WTC11 (cell line): ENCODE results near the gene PROB1. TPM values are rescaled to one million over a fixed set of nuclear protein-coding genes. Genes with fewer than 3 reads are reported as not detected.

Experiments
- ATAC-seq: fragments of 200-7000 bp; cut with Tn5 transposase; 2 replicates; pipeline ENCODE4 v1.10.0; 2021; ENCODE audit warnings: mild to moderate bottlenecking, moderate library complexity
- CTCF ChIA-PET: fragments of 300-600 bp; sonication (Branson Sonifier 250); formaldehyde crosslinking; loops from one replicate; lab custom pipeline; 2021; ENCODE audit warnings: antibody characterized with exemption; lab: Charles Lee
- POLR2A ChIA-PET: fragments of 350-600 bp; sonication (Branson Sonifier 250); formaldehyde crosslinking; loops from one replicate; lab custom pipeline; 2021; ENCODE audit warnings: antibody characterized with exemption; lab: Charles Lee
- DNase-seq: peaks from one replicate; pipeline ENCODE4 v3.0.0; 2021; ENCODE audit warnings: low spot score
- H3K27ac Mint-ChIP-seq: 2 replicates; pipeline ENCODE4 v1.8.0; 2021; ENCODE audit warnings: mixed read lengths
- H3K27me3 Mint-ChIP-seq: 2 replicates; pipeline ENCODE4 v1.8.0; 2021; ENCODE audit warnings: low read depth, mild to moderate bottlenecking, moderate library complexity, mixed read lengths
- H3K36me3 Mint-ChIP-seq: 2 replicates; pipeline ENCODE4 v1.8.0; 2021; ENCODE audit warnings: mixed read lengths
- H3K4me1 Mint-ChIP-seq: 2 replicates; pipeline ENCODE4 v1.8.0; 2022; ENCODE audit warnings: mixed read lengths
- H3K4me3 Mint-ChIP-seq: 2 replicates; pipeline ENCODE4 v1.8.0; 2021; ENCODE audit warnings: mild to moderate bottlenecking, moderate library complexity, mixed read lengths
- H3K9me3 Mint-ChIP-seq: 2 replicates; pipeline ENCODE4 v1.8.0; 2021; ENCODE audit warnings: mixed read lengths
- ATF1 ChIP-seq: sonication (generic); formaldehyde crosslinking; IDR thresholded peaks from 2 replicates; pipeline ENCODE4 v1.8.1; 2023; ENCODE audit warnings: mild to moderate bottlenecking, moderate library complexity, missing genetic modification reagents
- GRHL2 ChIP-seq: fragments of 250-450 bp; sonication (Bioruptor Pico); IDR thresholded peaks from 2 replicates; pipeline ENCODE4 v1.8.0; 2022; ENCODE audit warnings: mild to moderate bottlenecking, moderate library complexity; ENCODE audit not compliant: insufficient replicate concordance, severe bottlenecking
- HMGA2 ChIP-seq: fragments of 250-450 bp; sonication (Bioruptor Pico); IDR thresholded peaks from 2 replicates; pipeline ENCODE4 v1.4.0; 2021; ENCODE audit warnings: mild to moderate bottlenecking, moderate library complexity
- NR2C2 ChIP-seq: sonication (generic); formaldehyde crosslinking; IDR thresholded peaks from 2 replicates; pipeline ENCODE4 v1.8.0; 2022; ENCODE audit warnings: mild to moderate bottlenecking, missing genetic modification reagents
- PRRX2 ChIP-seq: fragments of 250-450 bp; sonication (Bioruptor Pico); IDR thresholded peaks from 2 replicates; pipeline ENCODE4 v1.8.0; 2021; ENCODE audit warnings: mild to moderate bottlenecking
- TEAD4 ChIP-seq: sonication (generic); formaldehyde crosslinking; IDR thresholded peaks from 2 replicates; pipeline ENCODE4 v1.8.0; 2022; ENCODE audit warnings: mild to moderate bottlenecking, missing genetic modification reagents
- ZNF121 ChIP-seq: sonication (generic); formaldehyde crosslinking; IDR thresholded peaks from 2 replicates; pipeline ENCODE4 v1.8.0; 2023; ENCODE audit warnings: missing genetic modification reagents
- ZNF219 ChIP-seq: sonication (generic); formaldehyde crosslinking; IDR thresholded peaks from 2 replicates; pipeline ENCODE4 v1.8.0; 2023; ENCODE audit warnings: missing genetic modification reagents, mild to moderate bottlenecking, borderline replicate concordance
- total RNA-seq: library from RNA; stranded (reverse); gene quantifications from 3 replicates; pipeline ENCODE4 v1.2.3, GENCODE V29; 2021
- TF ChIP-seq, protein P1 (sequence below): fragments of 250-450 bp; sonication (Bioruptor Pico); IDR thresholded peaks from 2 replicates; pipeline ENCODE4 v1.9.0; 2021; ENCODE audit warnings: mild to moderate bottlenecking
- TF ChIP-seq, protein P2 (sequence below): sonication (generic); formaldehyde crosslinking; IDR thresholded peaks from 2 replicates; pipeline ENCODE4 v1.8.0; 2023; ENCODE audit warnings: mild to moderate bottlenecking, missing genetic modification reagents
- TF ChIP-seq, protein P3 (sequence below): sonication (generic); formaldehyde crosslinking; IDR thresholded peaks from 2 replicates; pipeline ENCODE4 v1.8.1; 2023; ENCODE audit warnings: mild to moderate bottlenecking, missing genetic modification reagents, borderline replicate concordance
- TF ChIP-seq, protein P4 (sequence below): fragments of 250-450 bp; sonication (Bioruptor Pico); IDR thresholded peaks from 2 replicates; pipeline ENCODE4 v1.9.0; 2021; ENCODE audit warnings: mild to moderate bottlenecking
- TF ChIP-seq, protein P5 (sequence below): sonication (generic); formaldehyde crosslinking; IDR thresholded peaks from 2 replicates; pipeline ENCODE4 v1.8.0; 2022; ENCODE audit warnings: missing genetic modification reagents

The PROB1 gene
- total RNA-seq, 1 experiment from 2014 or later = 2.5 TPM

DNA sequence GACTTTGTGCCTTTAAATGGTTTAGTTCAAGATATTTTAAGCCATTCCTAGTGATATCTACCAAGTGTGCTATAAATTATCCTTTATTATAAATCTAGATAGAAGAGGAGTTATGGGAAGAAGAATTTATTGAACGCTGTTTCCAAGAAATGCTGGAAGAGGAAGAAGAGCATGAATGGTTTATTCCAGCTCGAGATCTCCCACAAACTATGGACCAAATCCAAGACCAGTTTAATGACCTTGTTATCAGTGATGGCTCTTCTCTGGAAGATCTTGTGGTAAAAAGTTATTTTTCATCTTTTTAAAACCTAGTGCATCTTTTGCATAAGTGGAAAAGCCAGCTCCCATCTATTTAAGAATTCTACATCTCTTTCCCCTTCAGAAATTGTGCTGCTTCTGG, 30.4 kb downstream of the PROB1 start (continued):
- TF ChIP-seq, protein P1, sequence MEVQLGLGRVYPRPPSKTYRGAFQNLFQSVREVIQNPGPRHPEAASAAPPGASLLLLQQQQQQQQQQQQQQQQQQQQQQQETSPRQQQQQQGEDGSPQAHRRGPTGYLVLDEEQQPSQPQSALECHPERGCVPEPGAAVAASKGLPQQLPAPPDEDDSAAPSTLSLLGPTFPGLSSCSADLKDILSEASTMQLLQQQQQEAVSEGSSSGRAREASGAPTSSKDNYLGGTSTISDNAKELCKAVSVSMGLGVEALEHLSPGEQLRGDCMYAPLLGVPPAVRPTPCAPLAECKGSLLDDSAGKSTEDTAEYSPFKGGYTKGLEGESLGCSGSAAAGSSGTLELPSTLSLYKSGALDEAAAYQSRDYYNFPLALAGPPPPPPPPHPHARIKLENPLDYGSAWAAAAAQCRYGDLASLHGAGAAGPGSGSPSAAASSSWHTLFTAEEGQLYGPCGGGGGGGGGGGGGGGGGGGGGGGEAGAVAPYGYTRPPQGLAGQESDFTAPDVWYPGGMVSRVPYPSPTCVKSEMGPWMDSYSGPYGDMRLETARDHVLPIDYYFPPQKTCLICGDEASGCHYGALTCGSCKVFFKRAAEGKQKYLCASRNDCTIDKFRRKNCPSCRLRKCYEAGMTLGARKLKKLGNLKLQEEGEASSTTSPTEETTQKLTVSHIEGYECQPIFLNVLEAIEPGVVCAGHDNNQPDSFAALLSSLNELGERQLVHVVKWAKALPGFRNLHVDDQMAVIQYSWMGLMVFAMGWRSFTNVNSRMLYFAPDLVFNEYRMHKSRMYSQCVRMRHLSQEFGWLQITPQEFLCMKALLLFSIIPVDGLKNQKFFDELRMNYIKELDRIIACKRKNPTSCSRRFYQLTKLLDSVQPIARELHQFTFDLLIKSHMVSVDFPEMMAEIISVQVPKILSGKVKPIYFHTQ (CRISPR knock-in tag) = no peak
- TF ChIP-seq, protein P2, sequence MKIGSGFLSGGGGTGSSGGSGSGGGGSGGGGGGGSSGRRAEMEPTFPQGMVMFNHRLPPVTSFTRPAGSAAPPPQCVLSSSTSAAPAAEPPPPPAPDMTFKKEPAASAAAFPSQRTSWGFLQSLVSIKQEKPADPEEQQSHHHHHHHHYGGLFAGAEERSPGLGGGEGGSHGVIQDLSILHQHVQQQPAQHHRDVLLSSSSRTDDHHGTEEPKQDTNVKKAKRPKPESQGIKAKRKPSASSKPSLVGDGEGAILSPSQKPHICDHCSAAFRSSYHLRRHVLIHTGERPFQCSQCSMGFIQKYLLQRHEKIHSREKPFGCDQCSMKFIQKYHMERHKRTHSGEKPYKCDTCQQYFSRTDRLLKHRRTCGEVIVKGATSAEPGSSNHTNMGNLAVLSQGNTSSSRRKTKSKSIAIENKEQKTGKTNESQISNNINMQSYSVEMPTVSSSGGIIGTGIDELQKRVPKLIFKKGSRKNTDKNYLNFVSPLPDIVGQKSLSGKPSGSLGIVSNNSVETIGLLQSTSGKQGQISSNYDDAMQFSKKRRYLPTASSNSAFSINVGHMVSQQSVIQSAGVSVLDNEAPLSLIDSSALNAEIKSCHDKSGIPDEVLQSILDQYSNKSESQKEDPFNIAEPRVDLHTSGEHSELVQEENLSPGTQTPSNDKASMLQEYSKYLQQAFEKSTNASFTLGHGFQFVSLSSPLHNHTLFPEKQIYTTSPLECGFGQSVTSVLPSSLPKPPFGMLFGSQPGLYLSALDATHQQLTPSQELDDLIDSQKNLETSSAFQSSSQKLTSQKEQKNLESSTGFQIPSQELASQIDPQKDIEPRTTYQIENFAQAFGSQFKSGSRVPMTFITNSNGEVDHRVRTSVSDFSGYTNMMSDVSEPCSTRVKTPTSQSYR (CRISPR knock-in tag) = no peak
- TF ChIP-seq GRHL2 (no peak), NR2C2 (CRISPR knock-in tag) (no peak), ZNF121 (CRISPR knock-in tag) (no peak)
- TF ChIP-seq, protein P3, sequence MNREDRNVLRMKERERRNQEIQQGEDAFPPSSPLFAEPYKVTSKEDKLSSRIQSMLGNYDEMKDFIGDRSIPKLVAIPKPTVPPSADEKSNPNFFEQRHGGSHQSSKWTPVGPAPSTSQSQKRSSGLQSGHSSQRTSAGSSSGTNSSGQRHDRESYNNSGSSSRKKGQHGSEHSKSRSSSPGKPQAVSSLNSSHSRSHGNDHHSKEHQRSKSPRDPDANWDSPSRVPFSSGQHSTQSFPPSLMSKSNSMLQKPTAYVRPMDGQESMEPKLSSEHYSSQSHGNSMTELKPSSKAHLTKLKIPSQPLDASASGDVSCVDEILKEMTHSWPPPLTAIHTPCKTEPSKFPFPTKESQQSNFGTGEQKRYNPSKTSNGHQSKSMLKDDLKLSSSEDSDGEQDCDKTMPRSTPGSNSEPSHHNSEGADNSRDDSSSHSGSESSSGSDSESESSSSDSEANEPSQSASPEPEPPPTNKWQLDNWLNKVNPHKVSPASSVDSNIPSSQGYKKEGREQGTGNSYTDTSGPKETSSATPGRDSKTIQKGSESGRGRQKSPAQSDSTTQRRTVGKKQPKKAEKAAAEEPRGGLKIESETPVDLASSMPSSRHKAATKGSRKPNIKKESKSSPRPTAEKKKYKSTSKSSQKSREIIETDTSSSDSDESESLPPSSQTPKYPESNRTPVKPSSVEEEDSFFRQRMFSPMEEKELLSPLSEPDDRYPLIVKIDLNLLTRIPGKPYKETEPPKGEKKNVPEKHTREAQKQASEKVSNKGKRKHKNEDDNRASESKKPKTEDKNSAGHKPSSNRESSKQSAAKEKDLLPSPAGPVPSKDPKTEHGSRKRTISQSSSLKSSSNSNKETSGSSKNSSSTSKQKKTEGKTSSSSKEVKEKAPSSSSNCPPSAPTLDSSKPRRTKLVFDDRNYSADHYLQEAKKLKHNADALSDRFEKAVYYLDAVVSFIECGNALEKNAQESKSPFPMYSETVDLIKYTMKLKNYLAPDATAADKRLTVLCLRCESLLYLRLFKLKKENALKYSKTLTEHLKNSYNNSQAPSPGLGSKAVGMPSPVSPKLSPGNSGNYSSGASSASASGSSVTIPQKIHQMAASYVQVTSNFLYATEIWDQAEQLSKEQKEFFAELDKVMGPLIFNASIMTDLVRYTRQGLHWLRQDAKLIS = no peak

DNA sequence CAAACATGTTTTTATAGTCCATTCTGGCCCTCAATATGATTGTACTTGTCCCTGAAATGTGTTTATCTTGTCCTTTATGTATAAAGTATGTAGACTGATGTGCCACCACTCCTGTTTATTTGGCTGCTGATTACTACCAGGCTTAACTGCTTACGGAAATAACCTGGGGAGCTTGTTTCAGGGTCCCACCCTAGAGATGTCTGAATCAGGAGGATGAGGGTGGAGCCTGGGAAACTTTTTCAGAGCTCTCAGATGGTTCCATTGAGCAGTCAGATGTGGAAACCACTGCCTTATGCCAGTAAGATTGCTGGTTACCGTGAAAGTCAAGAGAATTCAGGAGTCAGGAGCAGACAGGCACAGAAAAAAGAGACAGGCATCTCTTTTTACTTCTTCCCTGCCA, 31.0 kb downstream of the PROB1 start:
- Mint-ChIP-seq H3K9me3 (no peaks in the 10 kb centered on the region), H3K27me3 (no peaks in the 10 kb centered on the region), H3K27ac (no peak overlapping the region; the same call in 1 of the 2 replicates), H3K36me3 (peaks cover 52% of the 10 kb centered on the region), H3K4me1 (no peaks in the 10 kb centered on the region), H3K4me3 (no peak overlapping the region)
- ChIA-PET POLR2A (interaction anchor here (0.5 to 0.6 kb wide), 2 partner anchors 12 to 40 kb away, joined by 3 to 4 read pairs; no protein-coding TSS in a partner anchor), CTCF (no interaction called here)
- TF ChIP-seq TEAD4 (CRISPR knock-in tag) = no peak
- no peak for TF ChIP-seq ATF1
- TF ChIP-seq, protein P4, sequence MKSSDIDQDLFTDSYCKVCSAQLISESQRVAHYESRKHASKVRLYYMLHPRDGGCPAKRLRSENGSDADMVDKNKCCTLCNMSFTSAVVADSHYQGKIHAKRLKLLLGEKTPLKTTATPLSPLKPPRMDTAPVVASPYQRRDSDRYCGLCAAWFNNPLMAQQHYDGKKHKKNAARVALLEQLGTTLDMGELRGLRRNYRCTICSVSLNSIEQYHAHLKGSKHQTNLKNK (CRISPR knock-in tag) = no peak
- no peak for TF ChIP-seq ZNF219
- TF ChIP-seq HMGA2 (CRISPR knock-in tag) = no peak
- TF ChIP-seq, protein P5, sequence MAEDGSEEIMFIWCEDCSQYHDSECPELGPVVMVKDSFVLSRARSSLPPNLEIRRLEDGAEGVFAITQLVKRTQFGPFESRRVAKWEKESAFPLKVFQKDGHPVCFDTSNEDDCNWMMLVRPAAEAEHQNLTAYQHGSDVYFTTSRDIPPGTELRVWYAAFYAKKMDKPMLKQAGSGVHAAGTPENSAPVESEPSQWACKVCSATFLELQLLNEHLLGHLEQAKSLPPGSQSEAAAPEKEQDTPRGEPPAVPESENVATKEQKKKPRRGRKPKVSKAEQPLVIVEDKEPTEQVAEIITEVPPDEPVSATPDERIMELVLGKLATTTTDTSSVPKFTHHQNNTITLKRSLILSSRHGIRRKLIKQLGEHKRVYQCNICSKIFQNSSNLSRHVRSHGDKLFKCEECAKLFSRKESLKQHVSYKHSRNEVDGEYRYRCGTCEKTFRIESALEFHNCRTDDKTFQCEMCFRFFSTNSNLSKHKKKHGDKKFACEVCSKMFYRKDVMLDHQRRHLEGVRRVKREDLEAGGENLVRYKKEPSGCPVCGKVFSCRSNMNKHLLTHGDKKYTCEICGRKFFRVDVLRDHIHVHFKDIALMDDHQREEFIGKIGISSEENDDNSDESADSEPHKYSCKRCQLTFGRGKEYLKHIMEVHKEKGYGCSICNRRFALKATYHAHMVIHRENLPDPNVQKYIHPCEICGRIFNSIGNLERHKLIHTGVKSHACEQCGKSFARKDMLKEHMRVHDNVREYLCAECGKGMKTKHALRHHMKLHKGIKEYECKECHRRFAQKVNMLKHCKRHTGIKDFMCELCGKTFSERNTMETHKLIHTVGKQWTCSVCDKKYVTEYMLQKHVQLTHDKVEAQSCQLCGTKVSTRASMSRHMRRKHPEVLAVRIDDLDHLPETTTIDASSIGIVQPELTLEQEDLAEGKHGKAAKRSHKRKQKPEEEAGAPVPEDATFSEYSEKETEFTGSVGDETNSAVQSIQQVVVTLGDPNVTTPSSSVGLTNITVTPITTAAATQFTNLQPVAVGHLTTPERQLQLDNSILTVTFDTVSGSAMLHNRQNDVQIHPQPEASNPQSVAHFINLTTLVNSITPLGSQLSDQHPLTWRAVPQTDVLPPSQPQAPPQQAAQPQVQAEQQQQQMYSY = no peak
- TF ChIP-seq PRRX2 (CRISPR knock-in tag) = no peak
- ATAC-seq (no peak), DNase-seq (no peak)
